Measurements from ENCODE around the gene TRAPPC5. TPM values are rescaled to one million over a fixed set of nuclear protein-coding genes. Genes with fewer than 3 reads are reported as not detected.

TRAPPC5 gene
- total RNA-seq, 1 donor: 52.0 TPM

- DNase-seq (ENCODE audit: low read depth in 2 of 3, low spot score in 2 of 3): peak in 2 of 3 donors; percentile 50 to 55
These were observed 6.3 kb upstream of the TRAPPC5 start for GRCh38 chr19:7674010-7675005.

GRCh38 chr19:7676376-7676775 lies 4.3 kb upstream of the TRAPPC5 start:
- peak in 1 of 3 donors; percentile 27 for DNase-seq (ENCODE audit: low read depth in 2 of 3, low spot score in 2 of 3)

- no peak for DNase-seq (ENCODE audit: low read depth in 2 of 3, low spot score in 2 of 3)
These were observed 3.8 kb upstream of the TRAPPC5 start, which contains the start of gene MCEMP1 for GRCh38 chr19:7676854-7677253. MCEMP1 (plus strand) TSS chr19:7677090; CDS start chr19:7677121, 31 bp downstream.

- DNase-seq (ENCODE audit: low read depth in 2 of 3, low spot score in 2 of 3): no peak
These were observed 2.8 kb upstream of the TRAPPC5 start for GRCh38 chr19:7677669-7678311.

GRCh38 chr19:7678971-7679751 lies 1.5 kb upstream of the TRAPPC5 start:
- DNase-seq (ENCODE audit: low read depth in 2 of 3, low spot score in 2 of 3): peak; percentile 41 to 76 (median 74)

- no peak for DNase-seq (ENCODE audit: low read depth in 2 of 3, low spot score in 2 of 3)
These were observed 645 bp upstream of the TRAPPC5 start for GRCh38 chr19:7679771-7680605.

GRCh38 chr19:7681340-7682174 lies 924 bp downstream of the TRAPPC5 start:
- peak; percentile 62 to 95 (median 93) for DNase-seq (ENCODE audit: low read depth in 2 of 3, low spot score in 2 of 3)

- DNase-seq (ENCODE audit: low read depth in 2 of 3, low spot score in 2 of 3): no peak
These were observed 1.7 kb downstream of the TRAPPC5 start for GRCh38 chr19:7682175-7682855.

GRCh38 chr19:7685546-7686445 lies 5.2 kb downstream of the TRAPPC5 start:
- no peak for DNase-seq (ENCODE audit: low read depth in 2 of 3, low spot score in 2 of 3)

- DNase-seq (ENCODE audit: low read depth in 2 of 3, low spot score in 2 of 3): no peak
These were observed 6.5 kb downstream of the TRAPPC5 start for GRCh38 chr19:7687177-7687576.

GRCh38 chr19:7689165-7689564 lies 8.5 kb downstream of the TRAPPC5 start:
- no peak for DNase-seq (ENCODE audit: low read depth in 2 of 3, low spot score in 2 of 3)

GRCh38 chr19:7690779-7691258 lies 10.2 kb downstream of the TRAPPC5 start:
- no peak for DNase-seq (ENCODE audit: low read depth in 2 of 3, low spot score in 2 of 3)

GRCh38 chr19:7691497-7691896 lies 10.9 kb downstream of the TRAPPC5 start:
- no peak for DNase-seq (ENCODE audit: low read depth in 2 of 3, low spot score in 2 of 3)

- no peak for DNase-seq (ENCODE audit: low read depth in 2 of 3, low spot score in 2 of 3)
These were observed 11.9 kb downstream of the TRAPPC5 start for GRCh38 chr19:7692417-7693088.

- DNase-seq (ENCODE audit: low read depth in 2 of 3, low spot score in 2 of 3): no peak
These were observed 13.9 kb downstream of the TRAPPC5 start for GRCh38 chr19:7694499-7694898.

- no peak for DNase-seq (ENCODE audit: low read depth in 2 of 3, low spot score in 2 of 3)
These were observed 17.2 kb downstream of the TRAPPC5 start for GRCh38 chr19:7697721-7698287.

Data from hematopoietic multipotent progenitor cell (in vitro differentiated cells).